ENCODE measurements around the gene SYS1.
A peak's percentile ranks its signal among the peaks of the same experiment; 100 is the strongest.

Gene SYS1

GRCh38 chr20:45387274-45387673 lies 24.3 kb downstream of the SYS1 start:
- no peak for DNase-seq (ENCODE audit: low read depth in 2 of 2)

- no peak for DNase-seq (ENCODE audit: low read depth in 2 of 2)
These were observed 28.0 kb downstream of the SYS1 start for GRCh38 chr20:45390931-45391330.

- no peak for DNase-seq (ENCODE audit: low read depth in 2 of 2)
These were observed 28.6 kb downstream of the SYS1 start for GRCh38 chr20:45391559-45391958.

- no peak for DNase-seq (ENCODE audit: low read depth in 2 of 2)
These were observed 29.8 kb downstream of the SYS1 start for GRCh38 chr20:45392733-45393132.

- no peak for DNase-seq (ENCODE audit: low read depth in 2 of 2)
These were observed 31.5 kb downstream of the SYS1 start for GRCh38 chr20:45394221-45395113.

GRCh38 chr20:45395114-45395415 lies 32.1 kb downstream of the SYS1 start:
- DNase-seq (ENCODE audit: low read depth in 2 of 2): no peak

- no peak for DNase-seq (ENCODE audit: low read depth in 2 of 2)
These were observed 36.1 kb downstream of the SYS1 start for GRCh38 chr20:45399018-45399417.

- DNase-seq (ENCODE audit: low read depth in 2 of 2): no peak
These were observed 37.5 kb downstream of the SYS1 start for GRCh38 chr20:45400346-45401031.

GRCh38 chr20:45402946-45403345 lies 40.0 kb downstream of the SYS1 start:
- no peak for DNase-seq (ENCODE audit: low read depth in 2 of 2)

- no peak for DNase-seq (ENCODE audit: low read depth in 2 of 2)
These were observed 41.5 kb downstream of the SYS1 start for GRCh38 chr20:45404438-45404837.

GRCh38 chr20:45405571-45406259 lies 42.8 kb downstream of the SYS1 start:
- no peak for DNase-seq (ENCODE audit: low read depth in 2 of 2)

GRCh38 chr20:45406260-45407066 lies 43.5 kb downstream of the SYS1 start:
- peak; percentile 28 to 39 for DNase-seq (ENCODE audit: low read depth in 2 of 2)

- DNase-seq (ENCODE audit: low read depth in 2 of 2): no peak
These were observed 44.2 kb downstream of the SYS1 start for GRCh38 chr20:45407067-45407745.

GRCh38 chr20:45407783-45408645 lies 45.1 kb downstream of the SYS1 start, which contains the start of gene DBNDD2:
Gene DBNDD2, plus strand, starts transcription at chr20:45408289. Its CDS starts 179 bp downstream, at chr20:45408468.
- no peak for DNase-seq (ENCODE audit: low read depth in 2 of 2)

GRCh38 chr20:45408646-45409213 lies 45.8 kb downstream of the SYS1 start:
- no peak for DNase-seq (ENCODE audit: low read depth in 2 of 2)

GRCh38 chr20:45409521-45410272 lies 46.7 kb downstream of the SYS1 start:
- DNase-seq (ENCODE audit: low read depth in 2 of 2): no peak

- no peak for DNase-seq (ENCODE audit: low read depth in 2 of 2)
These were observed 47.9 kb downstream of the SYS1 start for GRCh38 chr20:45410887-45411286.

GRCh38 chr20:45412653-45413052 lies 49.7 kb downstream of the SYS1 start:
- DNase-seq (ENCODE audit: low read depth in 2 of 2): no peak

GRCh38 chr20:45413479-45413878 lies 50.5 kb downstream of the SYS1 start:
- no peak for DNase-seq (ENCODE audit: low read depth in 2 of 2)

Data from stimulated activated CD8-positive, alpha-beta memory T cell treated with anti-CD3 and anti-CD28 coated beads, Interleukin-2, amount 100 ng/mL, for 48 hours (primary cell).